Femur (tissue), 1 donor: ENCODE measurements around the gene MC1R.

Source experiments
- DNase-seq: peaks from one replicate; pipeline ENCODE4 v3.0.0-alpha.2; 2017

The MC1R gene

GRCh38 chr16:89897204-89897603 is 21.5 kb upstream of the MC1R start:
- DNase-seq = no peak

- DNase-seq = peak; percentile 17
Measured at GRCh38 chr16:89898201-89898967, 20.3 kb upstream of the MC1R start.

- DNase-seq = peak; percentile 8
Measured at GRCh38 chr16:89899879-89900481, 18.7 kb upstream of the MC1R start.

- DNase-seq = peak; percentile 11
Measured at GRCh38 chr16:89900885-89901284, 17.8 kb upstream of the MC1R start.

- peak; percentile 17 for DNase-seq
Measured at GRCh38 chr16:89902980-89903379, 15.7 kb upstream of the MC1R start.

- DNase-seq = peak; percentile 15
Measured at GRCh38 chr16:89903908-89904515, 14.7 kb upstream of the MC1R start.

GRCh38 chr16:89904606-89905510 is 13.8 kb upstream of the MC1R start:
- no peak for DNase-seq

GRCh38 chr16:89905511-89906139 is 13.0 kb upstream of the MC1R start:
- peak; percentile 12 for DNase-seq

GRCh38 chr16:89906140-89907025 is 12.3 kb upstream of the MC1R start:
- DNase-seq = peak; percentile 13

- peak; percentile 16 for DNase-seq
Measured at GRCh38 chr16:89907055-89907814, 11.4 kb upstream of the MC1R start.

- DNase-seq = peak; percentile 11
Measured at GRCh38 chr16:89908236-89908635, 10.4 kb upstream of the MC1R start.

- peak; percentile 76 for DNase-seq
Measured at GRCh38 chr16:89909777-89910716, 8.6 kb upstream of the MC1R start.

- no peak for DNase-seq
Measured at GRCh38 chr16:89910717-89911354, 7.8 kb upstream of the MC1R start.

- peak; percentile 22 for DNase-seq
Measured at GRCh38 chr16:89911375-89911774, 7.3 kb upstream of the MC1R start.

GRCh38 chr16:89912143-89912542 is 6.5 kb upstream of the MC1R start:
- DNase-seq = peak; percentile 19

GRCh38 chr16:89912627-89913026 is 6.0 kb upstream of the MC1R start:
- no peak for DNase-seq

- no peak for DNase-seq
Measured at GRCh38 chr16:89913408-89914387, 5.0 kb upstream of the MC1R start.
